Measurements from ENCODE around the gene DUSP2. TPM values are rescaled to one million over a fixed set of nuclear protein-coding genes. Genes with fewer than 3 reads are reported as not detected.

DUSP2 gene
- total and polyA plus RNA-seq, 10 of the 15 experiments (the other 5 are each of a cell fraction or from before 2014, with no cell fraction given): 9.7 to 212 (median 57.2) TPM

DNA sequence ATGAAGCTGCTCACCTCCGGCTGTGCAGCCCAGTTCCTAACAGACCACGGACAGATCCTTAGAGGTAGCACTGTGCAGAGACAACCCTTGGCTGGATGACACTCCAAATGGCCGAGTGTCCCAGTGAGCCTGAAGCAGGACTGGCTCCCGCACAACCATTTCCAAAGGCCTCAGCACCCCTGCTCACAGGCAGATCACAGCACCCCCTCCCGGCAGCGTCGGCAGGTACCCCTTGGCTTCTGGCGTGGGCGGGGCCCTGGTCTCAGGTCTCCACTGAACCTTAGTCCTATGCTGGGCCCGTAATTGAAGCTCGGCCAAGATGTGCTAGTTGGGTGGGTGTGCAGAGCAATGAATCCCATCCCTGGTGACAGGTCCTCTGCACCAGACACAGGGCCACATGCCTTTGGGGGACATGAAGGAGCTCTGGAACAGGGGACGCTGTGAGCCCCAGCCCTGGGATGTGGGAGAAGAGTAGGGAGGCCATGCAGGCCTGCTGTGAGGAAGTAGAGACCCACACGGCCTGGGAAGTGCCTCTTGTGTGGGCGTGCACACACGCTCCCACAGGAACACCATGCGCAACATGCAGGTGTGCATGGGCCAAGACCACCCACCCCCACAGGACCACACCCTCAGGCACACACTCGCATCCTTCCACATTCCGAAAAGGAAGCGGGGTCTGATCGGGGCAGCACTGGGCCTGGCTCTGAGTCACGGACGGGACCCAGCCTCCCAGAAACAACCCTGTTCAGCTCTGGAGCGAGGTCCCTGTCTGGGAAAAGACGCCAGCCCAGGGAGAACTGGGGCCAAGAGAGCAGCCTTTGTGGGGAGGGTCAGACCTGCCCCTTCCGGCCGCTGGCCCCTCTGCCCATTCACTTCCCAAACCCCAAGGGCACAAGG is 2.8 kb downstream of the DUSP2 start (continued):
- TF ChIP-seq, protein P1, sequence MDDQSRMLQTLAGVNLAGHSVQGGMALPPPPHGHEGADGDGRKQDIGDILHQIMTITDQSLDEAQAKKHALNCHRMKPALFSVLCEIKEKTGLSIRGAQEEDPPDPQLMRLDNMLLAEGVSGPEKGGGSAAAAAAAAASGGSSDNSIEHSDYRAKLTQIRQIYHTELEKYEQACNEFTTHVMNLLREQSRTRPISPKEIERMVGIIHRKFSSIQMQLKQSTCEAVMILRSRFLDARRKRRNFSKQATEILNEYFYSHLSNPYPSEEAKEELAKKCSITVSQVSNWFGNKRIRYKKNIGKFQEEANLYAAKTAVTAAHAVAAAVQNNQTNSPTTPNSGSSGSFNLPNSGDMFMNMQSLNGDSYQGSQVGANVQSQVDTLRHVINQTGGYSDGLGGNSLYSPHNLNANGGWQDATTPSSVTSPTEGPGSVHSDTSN (IDR thresholded peaks at IDR 0.05; ENCODE audit: insufficient replicate concordance, low read depth, low read length): peak; percentile 69
- TF ChIP-seq, protein P2, sequence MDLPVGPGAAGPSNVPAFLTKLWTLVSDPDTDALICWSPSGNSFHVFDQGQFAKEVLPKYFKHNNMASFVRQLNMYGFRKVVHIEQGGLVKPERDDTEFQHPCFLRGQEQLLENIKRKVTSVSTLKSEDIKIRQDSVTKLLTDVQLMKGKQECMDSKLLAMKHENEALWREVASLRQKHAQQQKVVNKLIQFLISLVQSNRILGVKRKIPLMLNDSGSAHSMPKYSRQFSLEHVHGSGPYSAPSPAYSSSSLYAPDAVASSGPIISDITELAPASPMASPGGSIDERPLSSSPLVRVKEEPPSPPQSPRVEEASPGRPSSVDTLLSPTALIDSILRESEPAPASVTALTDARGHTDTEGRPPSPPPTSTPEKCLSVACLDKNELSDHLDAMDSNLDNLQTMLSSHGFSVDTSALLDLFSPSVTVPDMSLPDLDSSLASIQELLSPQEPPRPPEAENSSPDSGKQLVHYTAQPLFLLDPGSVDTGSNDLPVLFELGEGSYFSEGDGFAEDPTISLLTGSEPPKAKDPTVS (IDR thresholded peaks at IDR 0.05; ENCODE audit: low read depth, low read length): no peak
- TF ChIP-seq ZNF207 (IDR thresholded peaks at IDR 0.05; ENCODE audit: borderline replicate concordance) (0 out of 2 replicates have a peak, but pooled peaks have one; percentile 46), ZNF274 (IDR thresholded peaks at IDR 0.05; ENCODE audit: insufficient read depth, insufficient read length) (no peak), POLR2AphosphoS2 (IDR thresholded peaks at IDR 0.05; ENCODE audit: low read depth, low read length) (peak; percentile 97), CHD2 (IDR thresholded peaks at IDR 0.05; ENCODE audit: borderline replicate concordance, low read depth, low read length) (peak; percentile 75), TCF12 (IDR thresholded peaks at IDR 0.05; ENCODE audit: low read depth, low read length) (peak; percentile 6; the same call in 1 of the 2 replicates), TARDBP (IDR thresholded peaks at IDR 0.05; ENCODE audit: borderline replicate concordance) (no peak; the same call in 1 of the 2 replicates), FOXK2 (IDR thresholded peaks at IDR 0.05) (no peak), ZZZ3 (IDR thresholded peaks at IDR 0.05; ENCODE audit: control insufficient read depth, insufficient read length, low read depth) (no peak), MTA2 (IDR thresholded peaks at IDR 0.05; ENCODE audit: low read depth) (no peak; the same call in 1 of the 2 replicates), CBX5 (IDR thresholded peaks at IDR 0.05; ENCODE audit: low read depth) (no peak), ZNF622 (IDR thresholded peaks at IDR 0.05) (no peak), SREBF1 (IDR thresholded peaks at IDR 0.05; ENCODE audit: low read length) (no peak), MEF2B (IDR thresholded peaks at IDR 0.05; ENCODE audit: partially characterized antibody, poor library complexity, severe bottlenecking) (peak; percentile 23), CREM (IDR thresholded peaks at IDR 0.05; ENCODE audit: low read depth) (no peak), SUZ12 (IDR thresholded peaks at IDR 0.05; ENCODE audit: unreplicated experiment) (no peak), KLF5 (IDR thresholded peaks at IDR 0.05; ENCODE audit: partially characterized antibody) (no peak), KAT2A (conservative IDR thresholded peaks at IDR 0.05; ENCODE audit: control insufficient read depth, low read depth, low read length) (no peak), YBX1 (IDR thresholded peaks at IDR 0.05) (no peak), ZNF24 (IDR thresholded peaks at IDR 0.05) (no peak; the same call in 1 of the 2 replicates), NFIC (IDR thresholded peaks at IDR 0.05; ENCODE audit: low read depth, low read length) (no peak), HDAC6 (IDR thresholded peaks at IDR 0.05; ENCODE audit: unreplicated experiment) (peak; percentile 28), JUNB (IDR thresholded peaks at IDR 0.05) (no peak), TCF7 (IDR thresholded peaks at IDR 0.05; ENCODE audit: borderline replicate concordance) (no peak), CHD4 (IDR thresholded peaks at IDR 0.05) (no peak), NFYB (IDR thresholded peaks at IDR 0.05; ENCODE audit: insufficient read depth, low read depth, low read length) (no peak)
- TF ChIP-seq, protein P3, sequence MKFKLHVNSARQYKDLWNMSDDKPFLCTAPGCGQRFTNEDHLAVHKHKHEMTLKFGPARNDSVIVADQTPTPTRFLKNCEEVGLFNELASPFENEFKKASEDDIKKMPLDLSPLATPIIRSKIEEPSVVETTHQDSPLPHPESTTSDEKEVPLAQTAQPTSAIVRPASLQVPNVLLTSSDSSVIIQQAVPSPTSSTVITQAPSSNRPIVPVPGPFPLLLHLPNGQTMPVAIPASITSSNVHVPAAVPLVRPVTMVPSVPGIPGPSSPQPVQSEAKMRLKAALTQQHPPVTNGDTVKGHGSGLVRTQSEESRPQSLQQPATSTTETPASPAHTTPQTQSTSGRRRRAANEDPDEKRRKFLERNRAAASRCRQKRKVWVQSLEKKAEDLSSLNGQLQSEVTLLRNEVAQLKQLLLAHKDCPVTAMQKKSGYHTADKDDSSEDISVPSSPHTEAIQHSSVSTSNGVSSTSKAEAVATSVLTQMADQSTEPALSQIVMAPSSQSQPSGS (IDR thresholded peaks at IDR 0.05; ENCODE audit: low read length): no peak

All from GM12878 (cell line).